NT2/D1 (cell line): ENCODE data around the gene ZNF385B.

Experiments
- YY1 ChIP-seq: IDR thresholded peaks from 2 replicates; pipeline ENCODE4 v1.6.1; 2011; ENCODE audit not compliant: insufficient read length, insufficient read depth
- ZNF274 ChIP-seq: IDR thresholded peaks from 2 replicates; pipeline ENCODE4 v1.6.1; 2011; ENCODE audit warnings: mild to moderate bottlenecking, low read depth, low read length

DNA sequence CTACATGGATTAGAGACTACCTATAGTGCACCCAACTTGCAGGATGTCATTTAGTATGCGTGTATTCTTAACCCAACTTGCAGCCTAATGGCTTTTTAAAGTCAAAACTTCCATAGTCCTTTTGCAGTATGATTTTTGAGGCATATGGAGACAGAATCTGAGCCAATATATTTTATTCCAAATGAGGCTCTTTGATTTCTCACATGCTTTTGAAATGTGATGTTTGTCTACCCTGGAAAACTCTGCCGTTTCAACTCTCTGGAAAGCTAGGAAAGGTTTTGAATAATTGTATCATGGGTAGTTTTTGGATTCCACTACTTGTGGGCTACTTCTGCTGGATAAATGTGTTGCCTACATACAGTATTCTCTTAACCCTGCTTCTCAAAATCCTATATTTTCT lies 206.6 kb downstream of the ZNF385B start:
- no peak for TF ChIP-seq YY1
- no peak for TF ChIP-seq ZNF274
